SK-N-MC (cell line): ENCODE measurements around the gene SLC1A7.

Source experiments
- EZH2 ChIP-seq: fragments of 200-600 bp; sonication (generic); IDR thresholded peaks from one replicate; pipeline ENCODE4 v1.6.1; 2017; ENCODE audit warnings: antibody characterized with exemption
- FOXP2 ChIP-seq: optimal IDR thresholded peaks from 2 replicates; pipeline ENCODE3; 2011; ENCODE audit warnings: mild to moderate bottlenecking, moderate library complexity; ENCODE audit not compliant: insufficient read depth; ENCODE audit errors: extremely low read length, control extremely low read depth
- POLR2AphosphoS5 ChIP-seq: IDR thresholded peaks from 2 replicates; pipeline ENCODE4 v1.6.1; 2012; ENCODE audit warnings: mild to moderate bottlenecking, low read depth, low read length, borderline replicate concordance

DNA sequence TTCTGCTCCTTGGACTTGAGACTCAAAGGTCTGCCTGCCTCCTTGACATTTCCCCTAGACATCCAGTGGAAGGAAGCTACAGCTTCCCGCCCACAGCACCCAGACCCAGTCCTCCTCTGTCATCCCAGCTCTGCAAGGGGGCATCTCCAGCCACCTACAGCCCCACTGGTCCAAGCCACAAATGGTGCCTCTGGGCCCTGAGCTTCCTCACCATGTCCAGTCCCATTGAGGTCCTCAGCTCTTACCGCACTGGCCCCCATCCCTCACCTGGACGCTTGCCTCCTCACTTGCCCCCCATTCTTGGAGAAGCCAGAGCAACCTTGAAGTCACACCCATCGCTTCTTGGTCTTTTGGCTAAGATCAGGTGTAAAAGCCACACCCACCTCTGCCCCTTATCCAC, 67.2 kb downstream of the SLC1A7 start:
- TF ChIP-seq POLR2AphosphoS5 (no peak), EZH2 (no peak), FOXP2 (no peak)
